ENCODE results near the gene ALOX5AP. TPM values are rescaled to one million over a fixed set of nuclear protein-coding genes. Genes with fewer than 3 reads are reported as not detected.

ALOX5AP gene
- total RNA-seq, 1 donor from 2014 or later, result 7.2 TPM

GRCh38 chr13:30806784-30807183 is 71.4 kb downstream of the ALOX5AP start:
- TF ChIP-seq, protein P1, sequence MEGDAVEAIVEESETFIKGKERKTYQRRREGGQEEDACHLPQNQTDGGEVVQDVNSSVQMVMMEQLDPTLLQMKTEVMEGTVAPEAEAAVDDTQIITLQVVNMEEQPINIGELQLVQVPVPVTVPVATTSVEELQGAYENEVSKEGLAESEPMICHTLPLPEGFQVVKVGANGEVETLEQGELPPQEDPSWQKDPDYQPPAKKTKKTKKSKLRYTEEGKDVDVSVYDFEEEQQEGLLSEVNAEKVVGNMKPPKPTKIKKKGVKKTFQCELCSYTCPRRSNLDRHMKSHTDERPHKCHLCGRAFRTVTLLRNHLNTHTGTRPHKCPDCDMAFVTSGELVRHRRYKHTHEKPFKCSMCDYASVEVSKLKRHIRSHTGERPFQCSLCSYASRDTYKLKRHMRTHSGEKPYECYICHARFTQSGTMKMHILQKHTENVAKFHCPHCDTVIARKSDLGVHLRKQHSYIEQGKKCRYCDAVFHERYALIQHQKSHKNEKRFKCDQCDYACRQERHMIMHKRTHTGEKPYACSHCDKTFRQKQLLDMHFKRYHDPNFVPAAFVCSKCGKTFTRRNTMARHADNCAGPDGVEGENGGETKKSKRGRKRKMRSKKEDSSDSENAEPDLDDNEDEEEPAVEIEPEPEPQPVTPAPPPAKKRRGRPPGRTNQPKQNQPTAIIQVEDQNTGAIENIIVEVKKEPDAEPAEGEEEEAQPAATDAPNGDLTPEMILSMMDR (IDR thresholded peaks at IDR 0.05; ENCODE audit: borderline replicate concordance), result no peak
- H3K36me3 ChIP-seq, result no peaks in the 10 kb centered on the region
- no peaks in the 10 kb centered on the region for H3K27me3 ChIP-seq (ENCODE audit: low read depth)
- H3K4me3 ChIP-seq, result no peak overlapping the region
- H3K9me3 ChIP-seq (replicated peaks), result no peaks in the 10 kb centered on the region
- DNase-seq, result no peak
- peaks cover 35% of the 10 kb centered on the region for H3K4me1 ChIP-seq
- intact Hi-C loops (cut with micrococcal nuclease), result loop anchor here (10.0 kb wide), 1 partner anchor 132 kb away; no protein-coding TSS in a partner anchor
- H3K27ac ChIP-seq (replicated peaks), result peak overlapping the region; percentile 7

GRCh38 chr13:30807392-30807791 is 72.0 kb downstream of the ALOX5AP start:
- H3K27me3 ChIP-seq (ENCODE audit: low read depth), result no peaks in the 10 kb centered on the region
- no peak overlapping the region for H3K4me3 ChIP-seq
- no peak for DNase-seq
- no peaks in the 10 kb centered on the region for H3K9me3 ChIP-seq (replicated peaks)
- H3K4me1 ChIP-seq, result peaks cover 35% of the 10 kb centered on the region
- H3K27ac ChIP-seq (replicated peaks), result no peak overlapping the region
- H3K36me3 ChIP-seq, result no peaks in the 10 kb centered on the region
- TF ChIP-seq, protein P1 (IDR thresholded peaks at IDR 0.05; ENCODE audit: borderline replicate concordance), result no peak
- intact Hi-C loops (cut with micrococcal nuclease), result loop anchor here (10.0 kb wide), 1 partner anchor 133 kb away; no protein-coding TSS in a partner anchor

DNA sequence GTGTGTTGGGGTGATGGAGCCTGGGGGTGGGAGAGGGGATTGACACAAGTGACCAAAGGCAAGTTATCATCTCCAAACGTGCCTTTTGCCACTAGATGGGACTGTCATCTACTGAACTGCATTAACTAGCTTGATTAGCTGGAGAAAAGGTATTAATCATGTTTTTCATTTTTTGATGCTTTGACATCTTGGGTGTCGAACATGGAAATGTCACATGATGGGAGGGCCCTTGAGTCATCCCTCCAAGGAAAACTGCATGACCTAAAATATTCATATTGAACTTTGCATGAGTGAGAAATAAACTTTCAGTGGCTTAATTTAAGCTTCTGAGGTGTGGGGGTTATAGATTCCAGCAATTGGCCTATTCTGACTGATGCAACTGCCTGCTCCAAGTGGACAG is 73.3 kb downstream of the ALOX5AP start:
- TF ChIP-seq, protein P1 (IDR thresholded peaks at IDR 0.05; ENCODE audit: borderline replicate concordance), result no peak
- Histone ChIP-seq H3K9me3 (replicated peaks) (no peaks in the 10 kb centered on the region), H3K27me3 (ENCODE audit: low read depth) (no peaks in the 10 kb centered on the region), H3K36me3 (no peaks in the 10 kb centered on the region), H3K27ac (replicated peaks) (no peak overlapping the region), H3K4me3 (no peak overlapping the region), H3K4me1 (peaks cover 25% of the 10 kb centered on the region)
- intact Hi-C loops (cut with micrococcal nuclease), result loop anchor here (10.0 kb wide), 1 partner anchor 134 kb away; no protein-coding TSS in a partner anchor
- no peak for DNase-seq

DNA sequence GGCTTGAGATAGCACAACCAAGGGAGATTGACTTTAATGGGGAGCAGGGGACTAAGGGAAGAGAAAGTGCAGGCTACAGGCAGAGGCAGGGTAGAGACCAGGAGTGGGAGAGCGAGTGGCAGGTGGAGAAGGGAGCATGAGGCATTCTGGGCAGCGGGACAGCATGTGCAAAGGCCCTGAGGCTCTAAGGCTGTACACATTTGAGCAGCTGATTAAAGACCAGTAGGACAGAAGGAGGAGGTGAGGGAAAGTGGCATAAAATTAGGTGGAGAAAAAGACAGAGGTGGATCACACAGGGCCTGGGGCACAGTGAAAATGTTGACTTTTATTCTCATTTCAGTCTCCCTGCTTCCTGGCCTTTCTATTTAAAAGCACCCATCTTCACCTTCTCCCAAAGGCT is 74.4 kb downstream of the ALOX5AP start:
- Histone ChIP-seq H3K36me3 (no peaks in the 10 kb centered on the region), H3K27me3 (ENCODE audit: low read depth) (no peaks in the 10 kb centered on the region), H3K4me3 (no peak overlapping the region), H3K27ac (replicated peaks) (no peak overlapping the region), H3K9me3 (replicated peaks) (no peaks in the 10 kb centered on the region), H3K4me1 (peaks cover 25% of the 10 kb centered on the region)
- intact Hi-C loops (cut with micrococcal nuclease), result loop anchor here (10.0 kb wide), 1 partner anchor 135 kb away; no protein-coding TSS in a partner anchor
- TF ChIP-seq, protein P1 (IDR thresholded peaks at IDR 0.05; ENCODE audit: borderline replicate concordance), result no peak
- DNase-seq, result no peak

- Histone ChIP-seq H3K4me3 (no peak overlapping the region), H3K4me1 (peaks cover 23% of the 10 kb centered on the region), H3K36me3 (no peaks in the 10 kb centered on the region), H3K9me3 (replicated peaks) (no peaks in the 10 kb centered on the region), H3K27me3 (ENCODE audit: low read depth) (no peaks in the 10 kb centered on the region), H3K27ac (replicated peaks) (no peak overlapping the region)
- intact Hi-C loops (cut with micrococcal nuclease), result no loop called here
- TF ChIP-seq, protein P1 (IDR thresholded peaks at IDR 0.05; ENCODE audit: borderline replicate concordance), result no peak
- no peak for DNase-seq
Observed at GRCh38 chr13:30810261-30810701, 74.9 kb downstream of the ALOX5AP start.
